ENCODE data around the gene MARCHF3.

DNA sequence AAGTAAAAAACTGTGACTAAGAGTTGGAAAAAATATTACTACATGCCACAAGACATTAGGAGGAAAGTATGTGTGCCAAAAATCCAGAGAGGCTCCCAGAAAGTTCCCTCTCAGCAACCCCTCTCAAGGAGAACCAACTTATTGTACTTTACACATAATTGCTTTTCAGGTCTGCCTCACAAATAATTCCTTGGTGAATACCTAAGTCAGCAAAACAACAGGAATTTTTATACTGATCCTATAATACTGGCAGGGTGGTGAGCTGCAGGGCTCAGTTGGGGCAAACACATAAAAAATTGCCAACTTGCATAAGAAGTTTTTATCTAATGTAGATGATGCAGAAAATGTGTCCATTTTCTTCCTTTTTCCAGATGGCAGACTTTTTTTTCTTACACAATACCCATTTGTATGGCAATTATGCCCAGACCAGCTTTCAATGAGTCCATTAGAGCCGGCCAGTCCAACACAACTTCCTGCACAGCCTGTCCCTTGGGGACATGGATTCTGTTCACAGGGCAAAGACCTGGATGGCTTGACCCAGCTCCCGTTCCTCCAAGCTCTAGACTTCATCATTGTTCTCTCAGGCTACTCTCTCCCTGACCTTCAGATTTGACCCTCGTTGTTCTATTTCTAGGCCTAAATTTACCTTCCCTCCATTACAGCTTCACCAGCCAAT lies 31.3 kb downstream of the MARCHF3 start:
- no peak for TF ChIP-seq CTCF (conservative IDR thresholded peaks at IDR 0.05 in 1 of 2, IDR thresholded peaks at IDR 0.05 in 1 of 2; ENCODE audit: low read depth in 1 of 2, low read length in 2 of 2)
- no peak for TF ChIP-seq EZH2 (IDR thresholded peaks at IDR 0.05; ENCODE audit: low read length, missing control alignments)

Measured in fibroblast of lung (primary cell).